ENCODE measurements around the gene FAM163A.
A peak's percentile ranks its signal among the peaks of the same experiment; 100 is the strongest.
"Not testable (repeated sequence)": the region's sequence is repeated elsewhere in the genome, so short reads cannot be mapped to it uniquely, and the experiment has no call there.

Gene FAM163A

GRCh38 chr1:179831852-179832699, 89.0 kb downstream of the FAM163A start:
- intact Hi-C loops (cut with DNase I): no loop called here
- DNase-seq: no peak

- intact Hi-C loops (cut with DNase I); DNase-seq: not testable (repeated sequence)
Observed at GRCh38 chr1:179836686-179837445, 93.8 kb downstream of the FAM163A start.

- intact Hi-C loops (cut with DNase I): no loop called here
- no peak for DNase-seq
Observed at GRCh38 chr1:179840107-179840506, 97.0 kb downstream of the FAM163A start.

- no peak for DNase-seq
- intact Hi-C loops (cut with DNase I): no loop called here
Observed at GRCh38 chr1:179848233-179848632, 105.1 kb downstream of the FAM163A start.

- DNase-seq: no peak
- intact Hi-C loops (cut with DNase I): no loop called here
Observed at GRCh38 chr1:179853102-179853501, 110.0 kb downstream of the FAM163A start.

GRCh38 chr1:179855831-179856230, 112.7 kb downstream of the FAM163A start:
- DNase-seq: peak in 1 of 10 donors; percentile 21
- intact Hi-C loops (cut with DNase I): not testable (repeated sequence)

- no peak for DNase-seq
- intact Hi-C loops (cut with DNase I): no loop called here
Observed at GRCh38 chr1:179856296-179856695, 113.2 kb downstream of the FAM163A start.

GRCh38 chr1:179857009-179857408, 113.9 kb downstream of the FAM163A start:
- intact Hi-C loops (cut with DNase I): no loop called here
- DNase-seq: no peak

- no peak for DNase-seq
- intact Hi-C loops (cut with DNase I): no loop called here
Observed at GRCh38 chr1:179860652-179861051, 117.6 kb downstream of the FAM163A start.

GRCh38 chr1:179865377-179865776, 122.3 kb downstream of the FAM163A start:
- DNase-seq: no peak
- intact Hi-C loops (cut with DNase I): no loop called here
